Measurements from ENCODE around the gene EYS.

The EYS gene

DNA sequence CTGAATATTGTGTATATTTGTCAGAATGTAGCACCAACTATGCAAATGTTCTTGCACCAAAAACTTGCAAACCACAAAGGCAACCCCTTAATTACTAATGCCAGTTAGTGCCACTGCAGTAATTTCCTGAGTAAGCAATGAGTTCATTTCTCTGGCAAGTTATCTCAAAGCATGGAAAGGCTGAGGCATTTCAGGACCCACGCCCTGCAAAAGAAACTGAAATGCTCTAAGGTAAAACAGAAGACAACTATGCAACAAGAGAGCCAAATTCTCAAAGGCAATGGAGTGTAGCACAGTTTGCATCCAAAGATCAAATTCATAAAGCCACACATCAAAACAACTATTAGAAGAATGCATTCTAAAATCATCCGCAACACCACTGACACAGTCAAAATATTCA lies 994.4 kb downstream of the EYS start:
- no peaks in the 10 kb centered on the region for H3K9me3 ChIP-seq (ENCODE audit: control insufficient read depth in 2 of 2, low read length in 2 of 2)
- no peak overlapping the region for H3K4me3 ChIP-seq (ENCODE audit: low read length in 2 of 2)
- H3K9ac ChIP-seq (ENCODE audit: low read depth in 1 of 2, low read length in 2 of 2): no peak overlapping the region
- H3K4me1 ChIP-seq (ENCODE audit: control insufficient read depth in 2 of 2, insufficient read depth in 2 of 2, low read length in 2 of 2): no peaks in the 10 kb centered on the region
- no peaks in the 10 kb centered on the region for H3K36me3 ChIP-seq (ENCODE audit: control insufficient read depth in 2 of 2, insufficient read depth in 2 of 2, low read length in 2 of 2)
- no peaks in the 10 kb centered on the region for H3K27me3 ChIP-seq (ENCODE audit: control insufficient read depth in 2 of 2, insufficient read depth in 2 of 2, low read length in 2 of 2)
- no peak overlapping the region for H3K27ac ChIP-seq (ENCODE audit: low read depth in 2 of 2, low read length in 2 of 2)

DNA sequence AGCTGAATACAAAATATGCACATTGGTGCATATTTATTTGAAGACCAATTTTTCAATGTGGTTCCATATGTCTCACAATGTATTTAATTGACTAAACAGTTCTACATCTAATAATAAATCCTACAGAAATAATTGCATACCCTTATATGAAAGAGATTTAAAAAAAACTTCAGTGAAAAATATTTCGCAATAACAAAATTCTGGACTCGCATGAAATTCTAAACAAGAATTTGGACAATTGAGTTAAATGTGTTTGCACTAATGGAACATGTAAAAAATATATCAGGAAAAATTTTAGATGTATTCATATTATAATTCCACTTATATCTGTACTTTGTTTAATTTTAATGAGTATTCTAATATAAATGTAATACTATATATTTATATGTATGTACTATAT lies 1003.1 kb downstream of the EYS start:
- H3K27me3 ChIP-seq (ENCODE audit: control insufficient read depth in 2 of 2, insufficient read depth in 2 of 2, low read length in 2 of 2): no peaks in the 10 kb centered on the region
- H3K36me3 ChIP-seq (ENCODE audit: control insufficient read depth in 2 of 2, insufficient read depth in 2 of 2, low read length in 2 of 2): no peaks in the 10 kb centered on the region

DNA sequence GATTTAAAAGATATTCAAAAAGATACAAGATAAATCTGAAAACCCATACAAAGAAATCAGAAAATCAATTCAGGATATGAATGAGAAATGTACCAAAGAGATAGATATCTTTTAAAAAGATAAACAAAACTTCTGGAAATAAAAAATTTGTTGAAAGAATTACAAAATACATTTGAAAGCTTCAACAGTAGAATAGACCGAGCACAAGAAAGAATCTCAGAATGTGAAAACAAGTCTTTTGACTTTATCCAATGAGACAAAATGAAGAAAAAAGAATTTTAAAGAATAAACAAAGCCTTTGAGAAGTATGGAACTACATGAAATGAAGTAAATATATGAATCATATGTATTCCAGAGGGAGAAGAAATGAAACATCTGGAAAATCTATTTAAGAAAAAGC lies 1011.0 kb downstream of the EYS start:
- Histone ChIP-seq H3K27me3 (ENCODE audit: control insufficient read depth in 2 of 2, insufficient read depth in 2 of 2, low read length in 2 of 2) (no peaks in the 10 kb centered on the region), H3K4me3 (ENCODE audit: low read length in 2 of 2) (no peak overlapping the region), H3K36me3 (ENCODE audit: control insufficient read depth in 2 of 2, insufficient read depth in 2 of 2, low read length in 2 of 2) (no peaks in the 10 kb centered on the region), H3K9me3 (ENCODE audit: control insufficient read depth in 2 of 2, low read length in 2 of 2) (peaks cover 0 to 4% of the 10 kb centered on the region in 2 donors), H3K27ac (ENCODE audit: low read depth in 2 of 2, low read length in 2 of 2) (no peak overlapping the region), H3K9ac (ENCODE audit: low read depth in 1 of 2, low read length in 2 of 2) (no peak overlapping the region), H3K4me1 (ENCODE audit: control insufficient read depth in 2 of 2, insufficient read depth in 2 of 2, low read length in 2 of 2) (no peaks in the 10 kb centered on the region)

More for the DNA sequence above, 1003.1 kb downstream of the EYS start:
- no peak overlapping the region for H3K9ac ChIP-seq (ENCODE audit: low read depth in 1 of 2, low read length in 2 of 2)
- H3K4me3 ChIP-seq (ENCODE audit: low read length in 2 of 2): no peak overlapping the region
- no peak overlapping the region for H3K27ac ChIP-seq (ENCODE audit: low read depth in 2 of 2, low read length in 2 of 2)
- H3K9me3 ChIP-seq (ENCODE audit: control insufficient read depth in 2 of 2, low read length in 2 of 2): no peaks in the 10 kb centered on the region
- no peaks in the 10 kb centered on the region for H3K4me1 ChIP-seq (ENCODE audit: control insufficient read depth in 2 of 2, insufficient read depth in 2 of 2, low read length in 2 of 2)

DNA sequence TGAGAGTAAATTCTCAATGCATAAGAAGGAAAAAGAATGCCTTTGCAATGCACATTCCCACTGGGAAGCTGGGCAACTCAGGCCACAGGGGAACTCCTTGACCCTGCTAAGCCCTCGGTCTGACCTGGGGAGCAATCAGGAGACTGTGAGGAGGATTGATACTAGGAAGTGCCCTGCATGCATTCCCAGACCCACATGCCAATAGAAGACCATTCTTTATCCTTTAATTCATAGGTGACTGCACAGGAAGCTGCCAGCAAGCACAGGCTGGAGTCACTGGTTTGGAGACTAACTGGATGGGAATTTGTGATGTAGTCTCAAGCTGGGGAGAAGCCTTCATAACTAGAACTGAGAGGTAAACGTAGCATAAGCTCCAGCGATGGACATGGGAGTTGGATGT lies 1012.7 kb downstream of the EYS start:
- Histone ChIP-seq H3K27ac (ENCODE audit: low read depth in 2 of 2, low read length in 2 of 2) (no peak overlapping the region), H3K36me3 (ENCODE audit: control insufficient read depth in 2 of 2, insufficient read depth in 2 of 2, low read length in 2 of 2) (no peaks in the 10 kb centered on the region), H3K27me3 (ENCODE audit: control insufficient read depth in 2 of 2, insufficient read depth in 2 of 2, low read length in 2 of 2) (no peaks in the 10 kb centered on the region), H3K9me3 (ENCODE audit: control insufficient read depth in 2 of 2, low read length in 2 of 2) (peaks cover 0 to 4% of the 10 kb centered on the region in 2 donors), H3K9ac (ENCODE audit: low read depth in 1 of 2, low read length in 2 of 2) (no peak overlapping the region), H3K4me1 (ENCODE audit: control insufficient read depth in 2 of 2, insufficient read depth in 2 of 2, low read length in 2 of 2) (no peaks in the 10 kb centered on the region), H3K4me3 (ENCODE audit: low read length in 2 of 2) (no peak overlapping the region)

DNA sequence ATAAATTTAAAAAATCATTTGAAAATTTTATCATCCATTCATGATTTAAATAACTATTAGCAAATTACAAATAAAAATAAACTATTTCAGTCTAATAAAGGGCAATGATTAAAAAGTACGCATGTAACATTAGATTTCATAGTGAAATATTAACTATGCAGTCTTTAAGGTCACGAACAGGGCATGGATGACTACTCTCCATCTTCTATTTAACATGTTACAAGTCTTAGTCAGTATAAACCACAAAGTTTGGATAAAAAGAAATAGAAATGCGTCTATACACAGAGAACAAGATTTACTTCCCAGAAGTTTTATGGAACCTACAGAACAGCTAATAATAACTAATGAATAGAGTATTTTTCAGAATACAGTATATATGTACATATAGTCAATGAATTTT lies 1016.0 kb downstream of the EYS start:
- Histone ChIP-seq H3K9me3 (ENCODE audit: control insufficient read depth in 2 of 2, low read length in 2 of 2) (peaks cover 0 to 4% of the 10 kb centered on the region in 2 donors), H3K36me3 (ENCODE audit: control insufficient read depth in 2 of 2, insufficient read depth in 2 of 2, low read length in 2 of 2) (no peaks in the 10 kb centered on the region), H3K27ac (ENCODE audit: low read depth in 2 of 2, low read length in 2 of 2) (no peak overlapping the region), H3K9ac (ENCODE audit: low read depth in 1 of 2, low read length in 2 of 2) (no peak overlapping the region), H3K27me3 (ENCODE audit: control insufficient read depth in 2 of 2, insufficient read depth in 2 of 2, low read length in 2 of 2) (no peaks in the 10 kb centered on the region), H3K4me3 (ENCODE audit: low read length in 2 of 2) (no peak overlapping the region), H3K4me1 (ENCODE audit: control insufficient read depth in 2 of 2, insufficient read depth in 2 of 2, low read length in 2 of 2) (no peaks in the 10 kb centered on the region)

DNA sequence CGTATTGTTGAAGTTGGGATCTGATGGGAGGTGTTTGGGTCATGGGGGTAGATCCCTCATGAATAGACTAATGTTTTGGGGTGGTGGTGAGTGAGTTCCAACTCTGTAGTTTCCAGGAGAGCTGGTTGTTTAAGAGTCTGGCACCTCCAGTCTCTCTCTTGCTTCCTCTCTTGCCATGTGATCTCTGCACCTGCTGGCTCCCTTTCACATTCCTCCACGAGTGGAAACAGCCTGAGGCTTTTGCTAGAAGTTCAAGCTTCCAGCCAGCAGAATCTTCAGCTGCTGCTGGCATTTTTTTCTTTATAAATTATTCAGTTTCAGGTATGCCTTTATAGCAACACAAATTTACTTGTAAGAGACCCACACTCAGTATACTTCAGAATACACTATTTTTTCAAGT lies 1021.6 kb downstream of the EYS start:
- H3K9ac ChIP-seq (ENCODE audit: low read depth in 1 of 2, low read length in 2 of 2): no peak overlapping the region
- H3K9me3 ChIP-seq (ENCODE audit: control insufficient read depth in 2 of 2, low read length in 2 of 2): no peaks in the 10 kb centered on the region
- H3K4me3 ChIP-seq (ENCODE audit: low read length in 2 of 2): no peak overlapping the region
- no peak overlapping the region for H3K27ac ChIP-seq (ENCODE audit: low read depth in 2 of 2, low read length in 2 of 2)
- H3K27me3 ChIP-seq (ENCODE audit: control insufficient read depth in 2 of 2, insufficient read depth in 2 of 2, low read length in 2 of 2): no peaks in the 10 kb centered on the region
- H3K36me3 ChIP-seq (ENCODE audit: control insufficient read depth in 2 of 2, insufficient read depth in 2 of 2, low read length in 2 of 2): no peaks in the 10 kb centered on the region
- no peaks in the 10 kb centered on the region for H3K4me1 ChIP-seq (ENCODE audit: control insufficient read depth in 2 of 2, insufficient read depth in 2 of 2, low read length in 2 of 2)

DNA sequence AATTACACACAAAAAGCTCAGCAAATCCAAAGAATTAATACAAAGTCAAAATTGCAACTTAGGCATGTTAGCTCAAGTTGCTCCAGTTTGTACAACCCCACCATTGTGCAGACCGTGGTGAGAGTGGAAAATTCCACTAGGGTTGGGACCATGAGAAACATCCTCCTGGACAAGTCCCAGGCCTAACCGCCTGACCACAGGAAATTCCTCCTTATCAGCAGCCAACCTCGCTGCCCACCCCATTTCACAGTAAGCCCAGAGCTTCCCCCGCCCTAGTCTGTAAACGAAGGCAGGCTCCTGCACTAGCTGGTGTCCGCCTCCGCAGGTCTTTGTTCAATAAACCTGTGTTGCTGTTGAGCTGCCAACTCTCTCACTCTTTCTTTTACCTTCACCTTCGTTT lies 1023.3 kb downstream of the EYS start:
- Histone ChIP-seq H3K9ac (ENCODE audit: low read depth in 1 of 2, low read length in 2 of 2) (no peak overlapping the region), H3K36me3 (ENCODE audit: control insufficient read depth in 2 of 2, insufficient read depth in 2 of 2, low read length in 2 of 2) (no peaks in the 10 kb centered on the region), H3K4me1 (ENCODE audit: control insufficient read depth in 2 of 2, insufficient read depth in 2 of 2, low read length in 2 of 2) (no peaks in the 10 kb centered on the region), H3K4me3 (ENCODE audit: low read length in 2 of 2) (no peak overlapping the region), H3K27ac (ENCODE audit: low read depth in 2 of 2, low read length in 2 of 2) (no peak overlapping the region), H3K9me3 (ENCODE audit: control insufficient read depth in 2 of 2, low read length in 2 of 2) (no peaks in the 10 kb centered on the region), H3K27me3 (ENCODE audit: control insufficient read depth in 2 of 2, insufficient read depth in 2 of 2, low read length in 2 of 2) (no peaks in the 10 kb centered on the region)

DNA sequence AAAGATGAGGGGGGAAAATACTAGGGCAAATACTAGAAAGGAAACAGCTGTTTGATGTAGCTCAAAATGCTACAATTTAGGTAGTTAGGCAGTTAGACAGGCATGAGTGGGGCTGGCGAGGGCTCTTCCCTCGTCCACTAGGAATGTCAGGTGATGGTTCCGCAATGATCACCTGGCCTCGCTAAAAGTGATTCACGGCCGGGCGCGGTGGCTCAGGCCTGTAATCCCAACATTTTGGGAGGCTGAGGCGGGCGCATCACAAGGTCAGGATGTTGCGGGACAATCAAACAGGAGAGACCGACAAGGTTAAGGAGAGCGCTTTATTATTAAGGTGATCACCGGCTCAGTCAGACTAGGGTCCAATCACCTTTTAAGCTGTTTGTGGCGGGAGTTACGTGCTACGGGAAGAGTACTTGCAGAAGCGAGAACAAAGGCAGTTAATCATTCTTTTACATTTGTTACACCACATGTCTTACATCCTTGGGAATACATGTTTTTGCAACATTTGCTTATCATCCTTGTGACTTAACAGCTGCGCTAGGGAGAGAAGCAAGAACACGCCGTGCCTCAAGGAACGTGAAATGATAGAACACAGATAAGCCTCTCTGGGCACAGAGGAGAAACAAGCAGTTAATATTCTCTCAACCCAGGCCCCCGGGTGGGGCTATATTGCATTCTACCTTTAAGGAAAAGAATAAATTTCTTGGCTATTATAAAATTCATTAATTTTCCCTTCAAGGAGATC lies 1025.4 kb downstream of the EYS start:
- Histone ChIP-seq H3K27ac (ENCODE audit: low read depth in 2 of 2, low read length in 2 of 2) (no peak overlapping the region), H3K9me3 (ENCODE audit: control insufficient read depth in 2 of 2, low read length in 2 of 2) (no peaks in the 10 kb centered on the region), H3K4me1 (ENCODE audit: control insufficient read depth in 2 of 2, insufficient read depth in 2 of 2, low read length in 2 of 2) (no peaks in the 10 kb centered on the region), H3K9ac (ENCODE audit: low read depth in 1 of 2, low read length in 2 of 2) (no peak overlapping the region), H3K4me3 (ENCODE audit: low read length in 2 of 2) (no peak overlapping the region), H3K36me3 (ENCODE audit: control insufficient read depth in 2 of 2, insufficient read depth in 2 of 2, low read length in 2 of 2) (no peaks in the 10 kb centered on the region), H3K27me3 (ENCODE audit: control insufficient read depth in 2 of 2, insufficient read depth in 2 of 2, low read length in 2 of 2) (no peaks in the 10 kb centered on the region)

DNA sequence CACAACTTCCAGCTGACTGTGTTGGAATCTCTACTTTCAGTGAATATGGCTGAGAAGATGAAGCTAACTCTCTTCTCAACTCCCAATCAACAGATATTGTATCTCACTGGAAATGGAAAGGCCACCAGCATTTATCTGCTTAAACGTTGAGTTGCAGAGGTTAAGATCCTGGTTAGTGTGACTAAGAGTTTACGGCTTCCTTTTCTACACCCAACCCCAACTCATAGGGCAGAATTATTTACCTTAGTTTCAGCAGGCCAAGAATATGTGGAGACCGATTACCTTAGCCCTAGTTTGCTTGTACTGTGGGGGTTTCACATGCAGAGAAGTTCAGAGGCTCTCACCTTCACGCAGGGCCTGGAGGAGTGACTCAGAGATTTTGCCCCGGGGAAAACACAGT lies 1026.6 kb downstream of the EYS start:
- Histone ChIP-seq H3K27ac (ENCODE audit: low read depth in 2 of 2, low read length in 2 of 2) (no peak overlapping the region), H3K4me3 (ENCODE audit: low read length in 2 of 2) (no peak overlapping the region), H3K27me3 (ENCODE audit: control insufficient read depth in 2 of 2, insufficient read depth in 2 of 2, low read length in 2 of 2) (no peaks in the 10 kb centered on the region), H3K9me3 (ENCODE audit: control insufficient read depth in 2 of 2, low read length in 2 of 2) (no peaks in the 10 kb centered on the region), H3K36me3 (ENCODE audit: control insufficient read depth in 2 of 2, insufficient read depth in 2 of 2, low read length in 2 of 2) (no peaks in the 10 kb centered on the region), H3K9ac (ENCODE audit: low read depth in 1 of 2, low read length in 2 of 2) (no peak overlapping the region), H3K4me1 (ENCODE audit: control insufficient read depth in 2 of 2, insufficient read depth in 2 of 2, low read length in 2 of 2) (no peaks in the 10 kb centered on the region)

DNA sequence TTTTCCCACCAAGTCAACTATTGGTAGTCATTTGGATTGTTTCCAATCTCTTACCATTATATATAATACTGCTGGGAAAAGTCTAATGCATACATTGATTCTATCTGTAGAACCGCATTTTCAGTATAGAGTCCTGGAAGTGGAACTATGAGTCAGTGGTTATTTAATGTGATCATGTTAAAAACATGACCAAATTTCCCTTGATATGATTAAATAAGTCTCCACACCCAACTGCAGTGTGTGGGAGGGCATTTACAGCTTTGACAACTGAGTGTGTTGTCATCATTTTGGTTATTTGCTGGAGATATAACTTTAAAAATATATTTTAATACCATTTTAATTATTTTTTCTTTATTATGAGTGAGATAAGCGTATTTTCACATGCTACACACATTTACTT lies 1027.6 kb downstream of the EYS start:
- Histone ChIP-seq H3K27me3 (ENCODE audit: control insufficient read depth in 2 of 2, insufficient read depth in 2 of 2, low read length in 2 of 2) (no peaks in the 10 kb centered on the region), H3K9ac (ENCODE audit: low read depth in 1 of 2, low read length in 2 of 2) (no peak overlapping the region), H3K9me3 (ENCODE audit: control insufficient read depth in 2 of 2, low read length in 2 of 2) (no peaks in the 10 kb centered on the region), H3K4me3 (ENCODE audit: low read length in 2 of 2) (no peak overlapping the region), H3K36me3 (ENCODE audit: control insufficient read depth in 2 of 2, insufficient read depth in 2 of 2, low read length in 2 of 2) (no peaks in the 10 kb centered on the region), H3K4me1 (ENCODE audit: control insufficient read depth in 2 of 2, insufficient read depth in 2 of 2, low read length in 2 of 2) (no peaks in the 10 kb centered on the region), H3K27ac (ENCODE audit: low read depth in 2 of 2, low read length in 2 of 2) (no peak overlapping the region)

DNA sequence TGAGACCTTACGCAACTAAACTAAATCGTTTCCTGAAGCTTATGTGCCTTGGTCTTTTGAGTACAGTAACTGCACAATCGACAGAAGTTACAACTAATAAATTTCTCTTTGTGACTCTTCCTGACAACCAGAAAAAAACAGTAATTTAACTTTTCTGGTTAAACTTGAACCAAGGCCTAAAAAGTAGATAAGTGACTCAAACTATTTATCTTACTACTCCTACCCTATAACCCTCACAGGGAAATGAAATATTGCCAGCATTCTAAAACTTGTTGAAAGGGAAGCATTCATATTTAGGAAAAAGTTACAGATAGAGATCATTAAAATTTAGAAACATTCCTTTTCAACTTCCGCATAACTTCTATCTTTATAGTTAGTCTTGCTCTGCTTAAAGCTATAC lies 1034.4 kb downstream of the EYS start:
- Histone ChIP-seq H3K9me3 (ENCODE audit: control insufficient read depth in 2 of 2, low read length in 2 of 2) (no peaks in the 10 kb centered on the region), H3K4me1 (ENCODE audit: control insufficient read depth in 2 of 2, insufficient read depth in 2 of 2, low read length in 2 of 2) (no peaks in the 10 kb centered on the region), H3K36me3 (ENCODE audit: control insufficient read depth in 2 of 2, insufficient read depth in 2 of 2, low read length in 2 of 2) (no peaks in the 10 kb centered on the region), H3K4me3 (ENCODE audit: low read length in 2 of 2) (no peak overlapping the region), H3K27me3 (ENCODE audit: control insufficient read depth in 2 of 2, insufficient read depth in 2 of 2, low read length in 2 of 2) (no peaks in the 10 kb centered on the region), H3K9ac (ENCODE audit: low read depth in 1 of 2, low read length in 2 of 2) (no peak overlapping the region), H3K27ac (ENCODE audit: low read depth in 2 of 2, low read length in 2 of 2) (no peak overlapping the region)
